ENCODE results near the gene STAB2. TPM values are rescaled to one million over a fixed set of nuclear protein-coding genes. Genes with fewer than 3 reads are reported as not detected.

STAB2 gene
- total and polyA plus RNA-seq, 2 of the 8 experiments (the other 6 are each of a cell fraction or from before 2014, with no cell fraction given) = not detected

DNA sequence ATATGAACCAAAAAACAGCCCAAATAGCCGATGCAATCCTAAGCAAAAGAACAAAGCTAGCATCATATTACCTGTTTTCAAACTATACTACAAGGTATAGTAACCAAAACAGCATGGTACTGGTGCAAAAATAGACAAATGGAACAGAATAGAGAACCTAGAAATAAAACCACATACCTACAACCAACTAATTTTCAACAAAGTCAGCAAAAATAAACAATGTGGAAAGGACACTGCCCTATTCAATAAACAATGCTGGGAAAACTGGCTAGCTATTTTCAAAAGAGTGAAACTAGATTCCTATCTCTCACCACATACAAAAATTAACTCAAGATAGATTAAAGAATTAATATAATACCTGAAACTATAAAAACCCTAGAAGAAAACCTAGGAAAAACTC lies 17.8 kb upstream of the STAB2 start:
- Histone ChIP-seq H2BK5ac (ENCODE audit: low read depth, low read length) (no peak overlapping the region), H3K23ac (ENCODE audit: insufficient read length) (no peak overlapping the region), H3K56ac (replicated peaks; ENCODE audit: insufficient read length, low read depth, low read length) (no peak overlapping the region), H3K4me1 (replicated peaks in 1 of 4; ENCODE audit: control insufficient read depth in 3 of 4, insufficient read depth in 4 of 4, low read length in 3 of 4) (peaks cover 0 to 6% (median 3%) of the 10 kb centered on the region in 4 experiments; a peak in 3 of 7 replicates), H2AK5ac (ENCODE audit: low read depth, low read length) (no peak overlapping the region), H2BK15ac (ENCODE audit: low read length) (no peak overlapping the region), H3K4me3 (ENCODE audit: extremely low read depth in 1 of 4, insufficient read depth in 2 of 4, low read depth in 3 of 4, low read length in 4 of 4) (no peak overlapping the region), H3K27me3 (replicated peaks in 1 of 4; ENCODE audit: control insufficient read depth in 3 of 4, extremely low read depth in 1 of 4, insufficient read depth in 3 of 4, low read length in 3 of 4) (no peaks in the 10 kb centered on the region; a peak in 1 of 7 replicates), H4K5ac (ENCODE audit: insufficient read length, low read depth, low read length) (no peak overlapping the region), H2AFZ (ENCODE audit: low read length) (no peak overlapping the region), H3K79me2 (ENCODE audit: control insufficient read depth in 1 of 2, insufficient read depth in 2 of 2, low read length in 2 of 2) (no peaks in the 10 kb centered on the region), H2BK20ac (ENCODE audit: low read length) (no peak overlapping the region), H3K9ac (replicated peaks in 1 of 4; ENCODE audit: extremely low read depth in 1 of 4, low read depth in 3 of 4, low read length in 3 of 4) (no peak overlapping the region), H4K91ac (replicated peaks; ENCODE audit: insufficient read length, low read length) (no peak overlapping the region), H2BK120ac (replicated peaks; ENCODE audit: low read depth, low read length) (no peak overlapping the region), H4K20me1 (replicated peaks in 1 of 2; ENCODE audit: control insufficient read depth in 1 of 2, insufficient read depth in 2 of 2, low read length in 2 of 2) (no peaks in the 10 kb centered on the region), H3K18ac (ENCODE audit: extremely low read depth, low read length) (no peak overlapping the region), H3K9me3 (ENCODE audit: insufficient read depth in 2 of 2, low read depth in 1 of 2, low read length in 1 of 2) (peaks cover 0 to 3% of the 10 kb centered on the region in 2 experiments; a peak in 1 of 4 replicates), H3K36me3 (ENCODE audit: control insufficient read depth in 2 of 4, insufficient read depth in 4 of 4, low read length in 3 of 4) (no peaks in the 10 kb centered on the region), H3K27ac (ENCODE audit: low read depth, low read length) (no peak overlapping the region), H3K14ac (ENCODE audit: insufficient read length) (no peak overlapping the region), H3K79me1 (ENCODE audit: low read depth, low read length) (no peaks in the 10 kb centered on the region), H4K8ac (ENCODE audit: extremely low read depth, insufficient read depth, low read length) (no peak overlapping the region), H2BK12ac (ENCODE audit: low read depth, low read length) (no peak overlapping the region), H3K4ac (replicated peaks; ENCODE audit: insufficient read length, low read depth, low read length) (no peak overlapping the region), H3K23me2 (ENCODE audit: low read depth, low read length) (no peaks in the 10 kb centered on the region), H3K4me2 (ENCODE audit: insufficient read depth in 1 of 2, low read depth in 2 of 2, low read length in 2 of 2) (no peak overlapping the region)
- no peak for DNase-seq (ENCODE audit: low read depth in 1 of 2, low spot score in 2 of 2)
- FAIRE-seq = no peak
- POLR2A ChIA-PET (ENCODE audit: partially characterized antibody) = no interaction called here
- CTCF ChIA-PET (ENCODE audit: partially characterized antibody) = interaction anchor here (0.9 to 1.2 kb wide), 2 partner anchors 21 to 430 kb away, joined by 3 read pairs; no protein-coding TSS in a partner anchor
- WGBS, 2 experiments (ENCODE audit: extremely low coverage in 1 of 2, insufficient coverage in 1 of 2, insufficient read length in 1 of 2, insufficient replicate concordance in 2 of 2, low coverage in 1 of 2, low lambda C conversion rate in 2 of 2, missing lambda C conversion rate in 1 of 2) = 89% methylated on average over 1 of the region's 1 CpG; no CpG with 5 or more reads in 1 of the 2 experiments
- TF ChIP-seq SIX5 (IDR thresholded peaks at IDR 0.05; ENCODE audit: low read depth, low read length) (no peak), SP1 (IDR thresholded peaks at IDR 0.05; ENCODE audit: low read depth, low read length) (no peak), GTF2F1 (IDR thresholded peaks at IDR 0.05; ENCODE audit: borderline replicate concordance, low read depth, low read length) (no peak), EZH2 (IDR thresholded peaks at IDR 0.05; ENCODE audit: low read depth, low read length, severe bottlenecking) (no peak), NANOG (IDR thresholded peaks at IDR 0.05; ENCODE audit: insufficient read depth, low read depth, low read length, poor library complexity, severe bottlenecking) (no peak), MAFK (IDR thresholded peaks at IDR 0.05; ENCODE audit: low read depth, low read length) (no peak)
